KMS-11 (cell line): Measurements from ENCODE around the gene INO80E.
"Not testable (repeated sequence)": the region's sequence is repeated elsewhere in the genome, so short reads cannot be mapped to it uniquely, and the experiment has no call there.

Experiments used
- H2AFZ ChIP-seq: fragments of 200-600 bp; sonication (generic); 2 replicates; pipeline ENCODE4 v1.6.1; 2016; ENCODE audit warnings: antibody characterized with exemption, mixed run types, low read depth
- H3K27ac ChIP-seq: fragments of 200-600 bp; sonication (generic); 2 replicates; pipeline ENCODE4 v1.6.1; 2016; ENCODE audit warnings: mild to moderate bottlenecking, mixed run types
- H3K27me3 ChIP-seq: fragments of 200-600 bp; sonication (generic); 2 replicates; pipeline ENCODE4 v1.6.1; 2017; ENCODE audit warnings: mild to moderate bottlenecking, low read depth, mixed run types, moderate library complexity; ENCODE audit not compliant: insufficient read depth
- H3K36me3 ChIP-seq: fragments of 200-600 bp; sonication (generic); 2 replicates; pipeline ENCODE4 v1.6.1; 2017; ENCODE audit warnings: mild to moderate bottlenecking, mixed run types; ENCODE audit not compliant: insufficient read depth
- H3K4me1 ChIP-seq: fragments of 200-600 bp; sonication (generic); 2 replicates; pipeline ENCODE4 v1.6.1; 2016; ENCODE audit warnings: mild to moderate bottlenecking, low read depth, mixed run types; ENCODE audit not compliant: poor library complexity, severe bottlenecking
- H3K4me2 ChIP-seq: fragments of 200-600 bp; sonication (generic); 2 replicates; pipeline ENCODE4 v1.7.0; 2016; ENCODE audit warnings: mild to moderate bottlenecking, mixed run types
- H3K4me3 ChIP-seq: fragments of 200-600 bp; sonication (generic); IDR thresholded peaks from 2 replicates; pipeline ENCODE4 v1.6.1; 2017; ENCODE audit warnings: low read depth, low read length, mixed read lengths; ENCODE audit not compliant: insufficient read depth
- H3K79me2 ChIP-seq: fragments of 200-600 bp; sonication (generic); 2 replicates; pipeline ENCODE4 v1.6.1; 2016; ENCODE audit warnings: low read depth, mixed run types; ENCODE audit not compliant: insufficient read depth
- H3K9ac ChIP-seq: fragments of 200-600 bp; sonication (generic); 2 replicates; pipeline ENCODE4 v1.6.1; 2016; ENCODE audit warnings: mild to moderate bottlenecking, mixed run types
- H4K20me1 ChIP-seq: fragments of 200-600 bp; sonication (generic); 2 replicates; pipeline ENCODE4 v1.6.1; 2016; ENCODE audit warnings: mild to moderate bottlenecking, mixed run types; ENCODE audit not compliant: insufficient read depth
- TF ChIP-seq, protein P1 (sequence below): fragments of 200-600 bp; sonication (generic); conservative IDR thresholded peaks from 2 replicates; pipeline ENCODE4 v1.6.1; 2017; ENCODE audit warnings: low read depth, mild to moderate bottlenecking, antibody characterized with exemption, low read length, moderate library complexity, mixed read lengths

Gene INO80E

DNA sequence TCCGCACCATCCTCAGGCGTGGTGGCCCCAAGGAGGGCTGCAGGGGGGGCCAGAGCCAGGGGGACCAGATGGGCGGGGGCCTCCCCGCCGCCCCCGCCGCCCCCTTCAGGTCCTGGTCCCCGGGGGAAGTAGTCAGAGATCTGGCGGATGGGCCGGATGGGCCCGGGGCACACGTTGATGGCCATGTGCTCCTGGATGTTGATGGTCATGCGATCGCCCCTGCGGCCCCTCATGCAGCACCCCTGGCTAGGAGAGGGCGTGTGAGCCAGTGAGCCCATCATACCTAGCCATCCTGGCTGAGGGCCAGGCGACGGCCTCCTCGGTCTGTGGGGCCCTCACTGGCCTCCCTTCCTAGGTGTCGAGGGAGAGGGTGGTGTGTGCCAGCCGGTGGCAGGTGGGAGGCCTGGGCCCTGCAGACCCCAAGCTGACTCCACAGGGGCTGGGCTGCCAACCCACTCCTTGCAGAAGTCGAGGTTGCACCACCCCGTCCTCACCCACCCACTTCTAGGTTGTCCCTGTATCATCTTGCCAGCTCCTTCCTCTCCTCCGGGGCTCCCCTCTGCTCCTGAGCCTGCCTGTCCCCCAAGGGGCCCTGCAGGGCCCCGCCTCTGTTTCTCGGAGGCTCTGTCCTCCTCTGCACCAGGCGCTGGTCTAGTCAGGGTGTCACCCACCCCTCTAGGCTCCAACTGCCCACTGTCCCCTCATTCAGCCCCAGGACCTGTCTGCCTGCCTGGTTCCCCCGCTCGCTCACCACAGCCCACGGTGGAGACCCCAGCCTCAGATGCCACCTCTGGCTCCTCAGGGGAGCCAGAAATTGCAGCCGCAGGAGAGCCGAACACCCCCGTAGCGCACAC, 14.2 kb downstream of the INO80E start:
- TF ChIP-seq, protein P1, sequence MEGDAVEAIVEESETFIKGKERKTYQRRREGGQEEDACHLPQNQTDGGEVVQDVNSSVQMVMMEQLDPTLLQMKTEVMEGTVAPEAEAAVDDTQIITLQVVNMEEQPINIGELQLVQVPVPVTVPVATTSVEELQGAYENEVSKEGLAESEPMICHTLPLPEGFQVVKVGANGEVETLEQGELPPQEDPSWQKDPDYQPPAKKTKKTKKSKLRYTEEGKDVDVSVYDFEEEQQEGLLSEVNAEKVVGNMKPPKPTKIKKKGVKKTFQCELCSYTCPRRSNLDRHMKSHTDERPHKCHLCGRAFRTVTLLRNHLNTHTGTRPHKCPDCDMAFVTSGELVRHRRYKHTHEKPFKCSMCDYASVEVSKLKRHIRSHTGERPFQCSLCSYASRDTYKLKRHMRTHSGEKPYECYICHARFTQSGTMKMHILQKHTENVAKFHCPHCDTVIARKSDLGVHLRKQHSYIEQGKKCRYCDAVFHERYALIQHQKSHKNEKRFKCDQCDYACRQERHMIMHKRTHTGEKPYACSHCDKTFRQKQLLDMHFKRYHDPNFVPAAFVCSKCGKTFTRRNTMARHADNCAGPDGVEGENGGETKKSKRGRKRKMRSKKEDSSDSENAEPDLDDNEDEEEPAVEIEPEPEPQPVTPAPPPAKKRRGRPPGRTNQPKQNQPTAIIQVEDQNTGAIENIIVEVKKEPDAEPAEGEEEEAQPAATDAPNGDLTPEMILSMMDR, result no peak
- Histone ChIP-seq H3K4me2 (peak overlapping the region; percentile 42; the same call in 1 of the 2 replicates), H3K79me2 (no peaks in the 10 kb centered on the region), H3K27me3 (peaks cover 31% of the 10 kb centered on the region), H4K20me1 (no peaks in the 10 kb centered on the region), H3K9ac (no peak overlapping the region), H3K4me3 (no peak overlapping the region), H3K36me3 (no peaks in the 10 kb centered on the region), H3K27ac (no peak overlapping the region), H3K4me1 (no peaks in the 10 kb centered on the region), H2AFZ (peak overlapping the region; percentile 19; the same call in 1 of the 2 replicates)

DNA sequence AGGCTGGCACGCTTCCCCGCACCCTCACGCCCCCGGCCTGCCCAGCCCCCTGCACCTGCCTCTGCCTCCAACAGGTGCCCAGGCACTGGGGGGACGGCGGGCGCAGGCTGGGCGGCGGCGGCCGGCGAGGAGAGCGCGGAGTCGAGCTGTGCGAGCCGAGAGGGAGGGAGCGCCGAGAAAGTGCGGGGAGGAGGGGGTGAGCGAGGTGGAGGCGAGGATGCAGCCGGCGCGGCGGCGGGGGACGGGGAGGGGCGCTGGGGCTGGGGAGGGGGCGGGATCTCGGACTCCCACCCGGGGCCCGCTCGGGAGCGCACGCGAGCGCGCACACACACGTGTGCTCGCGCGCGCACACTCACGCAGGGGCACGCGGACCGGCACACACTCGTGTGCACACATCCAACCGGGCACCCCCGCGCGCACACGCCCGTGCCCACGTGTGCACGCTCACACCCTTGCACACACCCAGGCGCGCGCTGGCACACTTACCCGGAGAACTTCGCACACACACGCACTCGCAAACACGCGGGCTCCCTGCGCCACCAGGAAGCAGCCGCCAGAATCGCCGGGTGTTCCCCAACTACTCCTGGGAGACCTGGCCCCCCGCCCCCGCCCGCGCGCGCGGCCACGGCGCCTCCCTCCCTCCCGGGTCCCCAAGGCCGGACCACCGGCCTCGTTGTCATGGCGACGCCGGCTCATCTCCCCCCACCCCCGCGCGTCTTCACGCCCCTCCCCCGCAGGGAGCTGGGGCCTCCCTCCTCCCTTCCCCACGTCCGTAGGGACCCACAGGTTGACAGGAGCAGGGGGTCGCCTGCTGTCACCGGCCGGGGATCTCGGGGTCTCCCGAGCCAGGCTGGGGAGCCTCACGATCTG, 15.0 kb downstream of the INO80E start, which contains the start of gene DOC2A:
DOC2A (minus strand) TSS at position 184 of the 870 bp plus-strand sequence. CDS start 805 bp downstream, outside the sequence.
- no peaks in the 10 kb centered on the region for H3K36me3 ChIP-seq
- H3K27me3 ChIP-seq, result peaks cover 31% of the 10 kb centered on the region
- no peak within 1 kb of the TSS for H3K9ac ChIP-seq
- no peaks in the 10 kb centered on the region for H4K20me1 ChIP-seq
- no peak within 1 kb of the TSS for H3K4me3 ChIP-seq
- TF ChIP-seq, protein P1, result no peak
- peak within 1 kb of the TSS; percentile 57 for H2AFZ ChIP-seq
- peak within 1 kb of the TSS; percentile 42; the same call in 1 of the 2 replicates for H3K4me2 ChIP-seq
- no peaks in the 10 kb centered on the region for H3K4me1 ChIP-seq
- no peak within 1 kb of the TSS for H3K27ac ChIP-seq
- no peaks in the 10 kb centered on the region for H3K79me2 ChIP-seq

DNA sequence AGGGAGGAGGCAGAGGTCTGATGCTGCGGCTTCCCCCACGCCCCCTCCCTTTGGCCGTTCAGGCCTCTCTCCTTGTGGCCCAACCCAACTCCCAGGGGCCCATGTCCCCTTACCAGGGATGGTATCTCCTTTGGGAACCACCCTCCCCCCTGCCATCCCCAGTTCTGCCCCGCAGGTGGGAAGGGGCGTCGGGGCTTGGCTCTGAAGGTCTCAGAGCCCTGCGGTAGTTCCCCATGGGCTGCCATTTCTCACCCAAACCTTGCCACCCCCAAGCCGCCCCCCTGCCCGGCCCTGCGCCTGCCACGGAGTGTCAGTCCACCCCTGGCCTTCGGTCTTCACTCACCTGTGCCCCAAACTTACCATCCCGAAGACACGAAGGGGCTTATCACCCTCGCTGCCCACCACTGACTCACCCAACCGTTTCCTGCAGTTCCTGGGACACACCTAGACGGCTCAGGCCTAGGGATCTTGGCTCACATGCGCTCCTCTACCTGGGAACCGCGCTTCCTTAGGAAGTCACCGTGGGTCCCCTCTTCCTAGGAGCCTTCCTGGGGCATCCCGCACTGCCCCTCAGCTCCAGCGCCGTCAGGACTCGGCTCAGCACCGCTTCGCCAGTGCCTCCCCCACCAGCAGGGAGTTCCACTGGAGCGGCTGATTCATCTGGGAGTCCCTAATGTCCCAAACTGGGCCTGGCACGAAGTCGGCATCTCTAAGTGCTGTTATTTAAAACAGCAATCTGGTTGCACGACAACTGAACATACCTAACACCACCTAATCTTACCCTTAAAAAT, 15.9 kb downstream of the INO80E start:
- H3K4me3 ChIP-seq, result no peak overlapping the region
- TF ChIP-seq, protein P1, result no peak
- no peak overlapping the region for H3K9ac ChIP-seq
- no peaks in the 10 kb centered on the region for H3K4me1 ChIP-seq
- no peak overlapping the region for H3K27ac ChIP-seq
- peaks cover 34% of the 10 kb centered on the region for H3K27me3 ChIP-seq
- H2AFZ ChIP-seq, result peak overlapping the region; percentile 57; the same call in 1 of the 2 replicates
- no peaks in the 10 kb centered on the region for H3K36me3 ChIP-seq
- H4K20me1 ChIP-seq, result no peaks in the 10 kb centered on the region
- no peak overlapping the region; the same call in 1 of the 2 replicates for H3K4me2 ChIP-seq
- H3K79me2 ChIP-seq, result no peaks in the 10 kb centered on the region

DNA sequence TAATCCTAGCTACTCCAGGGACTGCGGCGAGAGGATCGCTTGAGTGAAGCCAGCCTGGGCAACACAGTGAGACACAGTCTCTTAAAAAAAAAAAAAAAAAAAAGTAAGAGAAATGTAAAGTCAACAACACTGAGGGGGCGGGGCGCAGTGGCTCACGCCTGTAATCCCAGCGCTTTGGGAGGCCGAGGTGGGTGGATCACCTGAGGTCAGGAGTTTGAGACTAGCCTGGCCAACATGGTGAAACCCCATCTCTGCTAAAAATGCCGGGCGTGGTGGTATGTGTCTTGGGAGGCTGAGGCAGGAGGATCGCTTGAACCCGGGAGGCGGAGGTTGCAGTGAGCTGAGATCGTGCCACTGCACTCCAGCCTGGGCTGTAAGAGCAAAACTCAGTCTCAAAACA, 16.6 kb downstream of the INO80E start:
- H4K20me1 ChIP-seq, H3K9ac ChIP-seq, H3K4me1 ChIP-seq, H3K4me3 ChIP-seq, H3K27ac ChIP-seq, H3K4me2 ChIP-seq, H3K79me2 ChIP-seq, H3K36me3 ChIP-seq, H2AFZ ChIP-seq: not testable (repeated sequence)
- H3K27me3 ChIP-seq, result peaks cover 36% of the 10 kb centered on the region

DNA sequence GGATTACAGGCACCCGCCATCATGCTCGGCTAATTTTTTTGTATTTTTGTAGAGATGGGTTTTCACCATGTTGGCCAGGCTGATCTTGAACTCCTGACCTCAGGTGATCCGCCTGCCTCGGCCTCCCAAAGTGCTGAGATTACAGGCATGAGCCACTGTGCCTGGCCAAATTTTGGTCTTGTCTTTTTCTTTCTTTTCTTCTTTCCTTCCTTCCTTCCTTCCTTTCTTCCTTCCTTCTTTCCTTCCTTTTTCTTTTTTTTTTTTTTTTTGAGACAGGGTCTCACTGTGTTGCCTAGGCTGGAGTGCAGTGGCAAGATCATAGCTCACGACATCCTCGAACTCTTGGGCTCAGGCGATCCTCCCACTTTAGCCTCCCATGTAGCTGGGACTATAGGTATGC, 19.4 kb downstream of the INO80E start:
- not testable (repeated sequence) for H3K4me1 ChIP-seq, H3K36me3 ChIP-seq, H3K27ac ChIP-seq, H3K9ac ChIP-seq, H3K79me2 ChIP-seq, H2AFZ ChIP-seq, H4K20me1 ChIP-seq, H3K4me2 ChIP-seq, H3K4me3 ChIP-seq
- H3K27me3 ChIP-seq, result peaks cover 28% of the 10 kb centered on the region
